HTR-8/SVneo (cell line): ENCODE results near the gene CLCF1.
A peak's percentile ranks its signal among the peaks of the same experiment; 100 is the strongest.

ENCODE experiments used
- DNase-seq: peaks from one replicate; pipeline ENCODE4 v3.0.0; 2011; ENCODE audit warnings: low spot score, mixed read lengths; ENCODE audit not compliant: insufficient read length
- FAIRE-seq: peaks from 2 replicates; lab custom pipeline; 2011; peaks lifted over from hg19 to GRCh38; lab: Jason Lieb, UNC

Gene CLCF1

GRCh38 chr11:67376873-67377808 is 3.7 kb upstream of the CLCF1 start:
- FAIRE-seq (peak; percentile 80), DNase-seq (no peak)

- DNase-seq = no peak
- FAIRE-seq = no peak
Observed at GRCh38 chr11:67376063-67376820, 2.8 kb upstream of the CLCF1 start.

GRCh38 chr11:67375320-67376055 is 2.1 kb upstream of the CLCF1 start:
- FAIRE-seq (peak; percentile 69), DNase-seq (no peak)

GRCh38 chr11:67374571-67375281 is 1.3 kb upstream of the CLCF1 start:
- FAIRE-seq = no peak

GRCh38 chr11:67373648-67374570 is 511 bp upstream of the CLCF1 start:
- peak; percentile 98 for FAIRE-seq
- peak; percentile 93 for DNase-seq

More at GRCh38 chr11:67374571-67375281, 1.3 kb upstream of the CLCF1 start:
- no peak for DNase-seq

- no peak for DNase-seq
- FAIRE-seq = no peak
Observed at GRCh38 chr11:67372321-67372992, 941 bp downstream of the CLCF1 start.

- FAIRE-seq = no peak
Observed at GRCh38 chr11:67371911-67372320, 1.5 kb downstream of the CLCF1 start.

GRCh38 chr11:67371189-67371910 is 2.0 kb downstream of the CLCF1 start:
- peak; percentile 97 for FAIRE-seq
- peak; percentile 76 for DNase-seq

More at GRCh38 chr11:67371911-67372320, 1.5 kb downstream of the CLCF1 start:
- no peak for DNase-seq

GRCh38 chr11:67370351-67371076 is 2.9 kb downstream of the CLCF1 start:
- peak; percentile 83 for FAIRE-seq
- no peak for DNase-seq

- DNase-seq (no peak), FAIRE-seq (no peak)
Observed at GRCh38 chr11:67369801-67370284, 3.6 kb downstream of the CLCF1 start.

- peak; percentile 79 for FAIRE-seq
- DNase-seq = no peak
Observed at GRCh38 chr11:67369275-67369674, 4.1 kb downstream of the CLCF1 start.

- FAIRE-seq (no peak), DNase-seq (no peak)
Observed at GRCh38 chr11:67368621-67369020, 4.8 kb downstream of the CLCF1 start.

GRCh38 chr11:67367761-67368227 is 5.6 kb downstream of the CLCF1 start:
- DNase-seq (no peak), FAIRE-seq (peak; percentile 42)

- FAIRE-seq = peak; percentile 62
- DNase-seq = no peak
Observed at GRCh38 chr11:67366961-67367760, 6.2 kb downstream of the CLCF1 start.

- FAIRE-seq (no peak), DNase-seq (no peak)
Observed at GRCh38 chr11:67366546-67366945, 6.9 kb downstream of the CLCF1 start.
